Measurements from ENCODE around the gene ZNF239. TPM values are rescaled to one million over a fixed set of nuclear protein-coding genes. Genes with fewer than 3 reads are reported as not detected.

The ZNF239 gene
- total RNA-seq, 4 donors from 2014 or later = 0.11 to 2.8 (median 1.2) TPM

- Histone ChIP-seq H3K36me3 (no peaks in the 10 kb centered on the region), H3K4me3 (no peak overlapping the region), H3K27me3 (peaks cover 0 to 26% (median 0%) of the 10 kb centered on the region in 4 donors), H3K9me3 (no peaks in the 10 kb centered on the region), H3K27ac (no peak overlapping the region), H3K4me1 (no peaks in the 10 kb centered on the region)
- no peak for DNase-seq
- intact Hi-C loops (cut with DNase I) = no loop called here
- TF ChIP-seq POLR2A (IDR thresholded peaks at IDR 0.05) (no peak), CTCF (IDR thresholded peaks at IDR 0.05) (no peak)
- WGBS, 2 donors = 74 to 77% methylated on average over 3 to 4 of the region's 5 CpGs
Observed at GRCh38 chr10:43585046-43585445, 10.6 kb upstream of the ZNF239 start.

GRCh38 chr10:43584051-43584450, 9.6 kb upstream of the ZNF239 start:
- Histone ChIP-seq H3K27me3 (peaks cover 0 to 26% (median 0%) of the 10 kb centered on the region in 4 donors), H3K9me3 (no peaks in the 10 kb centered on the region), H3K4me1 (no peaks in the 10 kb centered on the region), H3K36me3 (no peaks in the 10 kb centered on the region), H3K4me3 (no peak overlapping the region), H3K27ac (no peak overlapping the region)
- intact Hi-C loops (cut with DNase I) = no loop called here
- WGBS, 2 donors = 72 to 89% methylated on average over 4 of the region's 4 CpGs
- DNase-seq = no peak
- TF ChIP-seq CTCF (IDR thresholded peaks at IDR 0.05) (no peak), POLR2A (IDR thresholded peaks at IDR 0.05) (no peak)

- no peaks in the 10 kb centered on the region for H3K36me3 ChIP-seq
- peaks cover 0 to 19% (median 0%) of the 10 kb centered on the region in 4 donors for H3K27me3 ChIP-seq
- no peak overlapping the region for H3K4me3 ChIP-seq
- no peak overlapping the region for H3K27ac ChIP-seq
- peaks cover 4 to 24% (median 7%) of the 10 kb centered on the region in 3 donors for H3K4me1 ChIP-seq
- TF ChIP-seq CTCF (IDR thresholded peaks at IDR 0.05) (no peak), POLR2A (IDR thresholded peaks at IDR 0.05) (no peak)
- WGBS, 2 donors = 92 to 96% methylated on average over 4 to 5 of the region's 5 CpGs
- H3K9me3 ChIP-seq = no peaks in the 10 kb centered on the region
- no peak for DNase-seq
- intact Hi-C loops (cut with DNase I) = no loop called here
Observed at GRCh38 chr10:43576580-43576979, 2.2 kb upstream of the ZNF239 start.

- no peaks in the 10 kb centered on the region for H3K36me3 ChIP-seq
- no peak overlapping the region for H3K27ac ChIP-seq
- WGBS, 2 donors = 88 to 96% methylated on average over 5 of the region's 5 CpGs
- no peak for DNase-seq
- no peak overlapping the region for H3K4me3 ChIP-seq
- H3K4me1 ChIP-seq = peaks cover 4 to 24% (median 7%) of the 10 kb centered on the region in 3 donors
- no peaks in the 10 kb centered on the region for H3K9me3 ChIP-seq
- no peak for TF ChIP-seq CTCF (IDR thresholded peaks at IDR 0.05)
- TF ChIP-seq POLR2A (IDR thresholded peaks at IDR 0.05) = no peak
- peaks cover 0 to 19% (median 0%) of the 10 kb centered on the region in 4 donors for H3K27me3 ChIP-seq
- intact Hi-C loops (cut with DNase I) = no loop called here
Observed at GRCh38 chr10:43576062-43576461, 1.6 kb upstream of the ZNF239 start.

GRCh38 chr10:43574906-43575305, 490 bp upstream of the ZNF239 start:
- intact Hi-C loops (cut with DNase I) = no loop called here
- 86 to 87% methylated on average over 8 of the region's 8 CpGs for WGBS, 2 donors
- peak overlapping the region in 2 of 4 donors; percentile 70 to 81 for H3K27ac ChIP-seq
- H3K4me1 ChIP-seq = peaks cover 4 to 24% (median 7%) of the 10 kb centered on the region in 3 donors
- no peak for DNase-seq
- H3K4me3 ChIP-seq = peak overlapping the region in 3 of 4 donors; percentile 53 to 86 (median 65)
- H3K9me3 ChIP-seq = no peaks in the 10 kb centered on the region
- no peaks in the 10 kb centered on the region for H3K36me3 ChIP-seq
- peaks cover 0 to 19% (median 0%) of the 10 kb centered on the region in 4 donors for H3K27me3 ChIP-seq
- TF ChIP-seq CTCF (IDR thresholded peaks at IDR 0.05) = no peak
- TF ChIP-seq POLR2A (IDR thresholded peaks at IDR 0.05) = no peak

Data from esophagus squamous epithelium (tissue), 5 donors.